ENCODE results near the gene UNC5C.

The UNC5C gene

GRCh38 chr4:95232358-95233156, 316.2 kb downstream of the UNC5C start:
- Histone ChIP-seq H3K9me2 (ENCODE audit: low read depth, low read length) (no peaks in the 10 kb centered on the region), H4K20me1 (ENCODE audit: insufficient read depth, low read length) (no peaks in the 10 kb centered on the region), H3K27me3 (ENCODE audit: insufficient read depth, low read length) (no peaks in the 10 kb centered on the region), H3K36me3 (ENCODE audit: insufficient read depth, low read length) (no peaks in the 10 kb centered on the region), H3K4me3 (ENCODE audit: low read depth, low read length, poor library complexity, severe bottlenecking) (no peak overlapping the region), H3K4me1 (ENCODE audit: insufficient read depth, low read length, severe bottlenecking) (no peaks in the 10 kb centered on the region), H3K27ac (ENCODE audit: low read depth, low read length, poor library complexity, severe bottlenecking) (no peak overlapping the region), H3K9me3 (ENCODE audit: low read length) (no peaks in the 10 kb centered on the region), H3K9ac (ENCODE audit: low read length) (no peak overlapping the region), H3K4me2 (ENCODE audit: low read length) (no peak overlapping the region), H2AFZ (ENCODE audit: low read length) (no peak overlapping the region), H3F3A (ENCODE audit: insufficient read depth, low read length) (no peaks in the 10 kb centered on the region), H3K79me2 (ENCODE audit: insufficient read depth, low read length) (no peaks in the 10 kb centered on the region)
- no peak for TF ChIP-seq CTCF (IDR thresholded peaks at IDR 0.05; ENCODE audit: low read length)
- TF ChIP-seq EZH2 (IDR thresholded peaks at IDR 0.05; ENCODE audit: borderline replicate concordance, low read length): no peak

- no peaks in the 10 kb centered on the region for H3K36me3 ChIP-seq (ENCODE audit: insufficient read depth, low read length)
- no peak overlapping the region for H3K27ac ChIP-seq (ENCODE audit: low read depth, low read length, poor library complexity, severe bottlenecking)
- no peak for TF ChIP-seq CTCF (IDR thresholded peaks at IDR 0.05; ENCODE audit: low read length)
- no peak for TF ChIP-seq EZH2 (IDR thresholded peaks at IDR 0.05; ENCODE audit: borderline replicate concordance, low read length)
- H4K20me1 ChIP-seq (ENCODE audit: insufficient read depth, low read length): no peaks in the 10 kb centered on the region
- H3K4me2 ChIP-seq (ENCODE audit: low read length): no peak overlapping the region
- H3F3A ChIP-seq (ENCODE audit: insufficient read depth, low read length): no peaks in the 10 kb centered on the region
- H3K27me3 ChIP-seq (ENCODE audit: insufficient read depth, low read length): no peaks in the 10 kb centered on the region
- H3K9me2 ChIP-seq (ENCODE audit: low read depth, low read length): no peaks in the 10 kb centered on the region
- no peaks in the 10 kb centered on the region for H3K4me1 ChIP-seq (ENCODE audit: insufficient read depth, low read length, severe bottlenecking)
- no peak overlapping the region for H2AFZ ChIP-seq (ENCODE audit: low read length)
- no peaks in the 10 kb centered on the region for H3K9me3 ChIP-seq (ENCODE audit: low read length)
- H3K9ac ChIP-seq (ENCODE audit: low read length): no peak overlapping the region
- H3K4me3 ChIP-seq (ENCODE audit: low read depth, low read length, poor library complexity, severe bottlenecking): no peak overlapping the region
- no peaks in the 10 kb centered on the region for H3K79me2 ChIP-seq (ENCODE audit: insufficient read depth, low read length)
These were observed 317.1 kb downstream of the UNC5C start for GRCh38 chr4:95231681-95232080.

- H3K27ac ChIP-seq (ENCODE audit: low read depth, low read length, poor library complexity, severe bottlenecking): no peak overlapping the region
- H3K9ac ChIP-seq (ENCODE audit: low read length): no peak overlapping the region
- H3K9me3 ChIP-seq (ENCODE audit: low read length): no peaks in the 10 kb centered on the region
- no peak for TF ChIP-seq CTCF (IDR thresholded peaks at IDR 0.05; ENCODE audit: low read length)
- no peak for TF ChIP-seq EZH2 (IDR thresholded peaks at IDR 0.05; ENCODE audit: borderline replicate concordance, low read length)
- H3K79me2 ChIP-seq (ENCODE audit: insufficient read depth, low read length): no peaks in the 10 kb centered on the region
- H4K20me1 ChIP-seq (ENCODE audit: insufficient read depth, low read length): no peaks in the 10 kb centered on the region
- no peaks in the 10 kb centered on the region for H3F3A ChIP-seq (ENCODE audit: insufficient read depth, low read length)
- H3K4me2 ChIP-seq (ENCODE audit: low read length): no peak overlapping the region
- no peak overlapping the region for H2AFZ ChIP-seq (ENCODE audit: low read length)
- H3K4me1 ChIP-seq (ENCODE audit: insufficient read depth, low read length, severe bottlenecking): no peaks in the 10 kb centered on the region
- no peak overlapping the region for H3K4me3 ChIP-seq (ENCODE audit: low read depth, low read length, poor library complexity, severe bottlenecking)
- H3K36me3 ChIP-seq (ENCODE audit: insufficient read depth, low read length): no peaks in the 10 kb centered on the region
- no peaks in the 10 kb centered on the region for H3K27me3 ChIP-seq (ENCODE audit: insufficient read depth, low read length)
- no peaks in the 10 kb centered on the region for H3K9me2 ChIP-seq (ENCODE audit: low read depth, low read length)
These were observed 322.9 kb downstream of the UNC5C start for GRCh38 chr4:95225849-95226248.
